HCT116 (cell line): ENCODE results near the gene HSCB. TPM values are rescaled to one million over a fixed set of nuclear protein-coding genes. Genes with fewer than 3 reads are reported as not detected.

Experiments used
- ATAC-seq: fragments of 200-7000 bp; cut with Tn5 transposase; 2 replicates; pipeline ENCODE4 v1.9.1; 2020; ENCODE audit warnings: mild to moderate bottlenecking, moderate library complexity
- BruUV-seq: library from RNA; stranded (reverse); fragments of 400-500 nt; replicated peaks from 2 replicates; lab custom pipeline; 2021; lab: Mats Ljungman, UMichigan
- CTCF ChIA-PET: fragments of 300-600 bp; sonication (Branson Sonifier 250); formaldehyde crosslinking; loops from one replicate; lab custom pipeline; 2021; ENCODE audit warnings: antibody characterized with exemption; lab: Charles Lee
- POLR2A ChIA-PET: fragments of 300-600, 350-600 bp; sonication (Branson Sonifier 250); formaldehyde crosslinking; loops from one replicate; lab custom pipeline; 2021; ENCODE audit warnings: antibody characterized with exemption; lab: Charles Lee
- RAD21 ChIA-PET, 2 experiments: fragments of 300-600 bp; sonication (Branson Sonifier 250); formaldehyde crosslinking; loops; one replicate each; lab custom pipeline; 2023; ENCODE audit warnings: low total read pairs in 2 of 2; ENCODE audit not compliant: uncharacterized antibody in 2 of 2, unreplicated experiment in 2 of 2, low non-redundant PET in 1 of 2; lab: Charles Lee
- DNase-seq: peaks from one replicate; pipeline ENCODE4 v3.0.0-alpha.2; 2010; ENCODE audit warnings: low read depth, low spot score
- H2AFZ ChIP-seq: fragments of 200-600 bp; shearing (Covaris generic), sonication (generic); 2 replicates; pipeline ENCODE4 v1.6.1; 2017; ENCODE audit warnings: low read depth, mixed run types, mixed read lengths, antibody characterized with exemption, low read length; ENCODE audit not compliant: poor library complexity, severe bottlenecking
- H3K27ac ChIP-seq: 2 replicates; pipeline ENCODE4 v1.5.1; 2012; ENCODE audit warnings: low read depth, low read length
- H3K27me3 ChIP-seq: fragments of 200-600 bp; sonication (generic); 2 replicates; pipeline ENCODE4 v1.6.1; 2016; ENCODE audit warnings: mixed run types, low read length, mixed read lengths; ENCODE audit not compliant: insufficient read depth
- H3K36me3 ChIP-seq, 2 experiments: fragments of 200-500 bp in 1 of 2; fragments of 200-600 bp in 1 of 2; sonication (Bioruptor generic) in 1 of 2; sonication (generic) in 1 of 2; 2 replicates each; pipeline versions ENCODE4 v1.5.1 to v1.6.1; 2014 to 2016; ENCODE audit warnings: low read length in 2 of 2, inconsistent platforms in 1 of 2, mixed read lengths in 1 of 2, mixed run types in 1 of 2; ENCODE audit not compliant: insufficient read depth in 2 of 2, control insufficient read depth in 1 of 2
- H3K4me1 ChIP-seq, 2 experiments: fragments of 200-600 bp in 1 of 2; sonication (generic) in 1 of 2; 2 replicates each; pipeline versions ENCODE4 v1.5.1 to v1.6.1; 2012 to 2017; ENCODE audit warnings: low read length in 2 of 2, inconsistent platforms in 1 of 2, mild to moderate bottlenecking in 1 of 2, mixed read lengths in 1 of 2, mixed run types in 1 of 2, moderate library complexity in 1 of 2; ENCODE audit not compliant: insufficient read depth in 2 of 2, control insufficient read depth in 1 of 2
- H3K4me2 ChIP-seq: fragments of 200-600 bp; sonication (generic); 2 replicates; pipeline ENCODE4 v1.6.1; 2017; ENCODE audit warnings: mixed run types, low read length, mixed read lengths
- H3K4me3 ChIP-seq, 2 experiments: fragments of 200-600 bp in 1 of 2; sonication (generic) in 1 of 2; replicated peaks in 1 of 2; 2 replicates each; pipeline ENCODE4 v1.5.1; 2011 to 2016; ENCODE audit warnings: low read length in 2 of 2, control low read depth in 1 of 2, low read depth in 1 of 2, mild to moderate bottlenecking in 1 of 2, mixed read lengths in 1 of 2, mixed run types in 1 of 2
- H3K79me2 ChIP-seq: fragments of 200-600 bp; sonication (generic); 2 replicates; pipeline ENCODE4 v1.6.1; 2017; ENCODE audit warnings: mild to moderate bottlenecking, mixed run types, low read length, moderate library complexity, mixed read lengths; ENCODE audit not compliant: insufficient read depth
- H3K9ac ChIP-seq: fragments of 200-600 bp; sonication (generic); 2 replicates; pipeline ENCODE4 v1.6.1; 2016; ENCODE audit warnings: low read length, mixed read lengths
- H3K9me2 ChIP-seq: fragments of 200-600 bp; sonication (generic), shearing (Covaris generic); 2 replicates; pipeline ENCODE4 v1.6.1; 2017; ENCODE audit warnings: mixed run types, mild to moderate bottlenecking, moderate library complexity; ENCODE audit not compliant: insufficient read depth
- H3K9me3 ChIP-seq, 2 experiments: fragments of 200-500 bp in 1 of 2; fragments of 200-600 bp in 1 of 2; sonication (Bioruptor generic) in 1 of 2; sonication (generic) in 1 of 2; 2 replicates each; pipeline ENCODE4 v1.6.1; 2014 to 2017; ENCODE audit warnings: low read length in 2 of 2, mixed read lengths in 2 of 2, inconsistent platforms in 1 of 2, low read depth in 1 of 2, mild to moderate bottlenecking in 1 of 2, mixed run types in 1 of 2, moderate library complexity in 1 of 2; ENCODE audit not compliant: control insufficient read depth in 1 of 2, insufficient read depth in 1 of 2
- H4K20me1 ChIP-seq: fragments of 200-600 bp; sonication (generic), shearing (Covaris generic); 2 replicates; pipeline ENCODE4 v1.6.1; 2017; ENCODE audit warnings: mixed run types, mild to moderate bottlenecking, moderate library complexity; ENCODE audit not compliant: insufficient read depth
- ATF3 ChIP-seq: IDR thresholded peaks from 2 replicates; pipeline ENCODE4 v1.6.1; 2012
- CTCF ChIP-seq, 3 experiments: fragments of 200-600 bp in 1 of 3; sonication (generic) in 1 of 3; IDR thresholded peaks in 2 of 3; conservative IDR thresholded peaks in 1 of 3; 2 replicates each; pipeline ENCODE4 v1.5.1; 2012 to 2017; ENCODE audit warnings: low read depth in 2 of 3, low read length in 2 of 3, antibody characterized with exemption in 1 of 3, borderline replicate concordance in 1 of 3, control low read depth in 1 of 3, mild to moderate bottlenecking in 1 of 3, mixed read lengths in 1 of 3, mixed run types in 1 of 3, moderate library complexity in 1 of 3; ENCODE audit not compliant: insufficient read depth in 1 of 3
- EZH2 ChIP-seq: fragments of 200-600 bp; sonication (generic); IDR thresholded peaks from 2 replicates; pipeline ENCODE4 v1.6.1; 2017; ENCODE audit warnings: antibody characterized with exemption, mixed run types
- EZH2phosphoT487 ChIP-seq: fragments of 200-600 bp; IDR thresholded peaks from 2 replicates; pipeline ENCODE4 v1.6.1; 2018; ENCODE audit warnings: antibody characterized with exemption, borderline replicate concordance
- FOSL1 ChIP-seq: IDR thresholded peaks from 2 replicates; pipeline ENCODE4 v1.6.1; 2012; ENCODE audit warnings: low read depth
- JUND ChIP-seq: IDR thresholded peaks from 2 replicates; pipeline ENCODE4 v1.6.1; 2012
- MAX ChIP-seq: IDR thresholded peaks from 2 replicates; pipeline ENCODE4 v1.6.1; 2012
- POLR2A ChIP-seq: IDR thresholded peaks from 2 replicates; pipeline ENCODE4 v1.7.0; 2011; ENCODE audit warnings: borderline replicate concordance; ENCODE audit not compliant: insufficient read depth, insufficient read length; ENCODE audit errors: extremely low read depth
- RAD21 ChIP-seq: IDR thresholded peaks from 2 replicates; pipeline ENCODE4 v1.6.1; 2012; ENCODE audit warnings: low read depth, mild to moderate bottlenecking
- REST ChIP-seq: IDR thresholded peaks from 2 replicates; pipeline ENCODE4 v1.6.1; 2012; ENCODE audit warnings: low read depth
- SIN3A ChIP-seq: IDR thresholded peaks from 2 replicates; pipeline ENCODE4 v1.6.1; 2012; ENCODE audit warnings: low read depth
- TCF7L2 ChIP-seq: IDR thresholded peaks from 2 replicates; pipeline ENCODE4 v1.7.0; 2011; ENCODE audit warnings: borderline replicate concordance, inconsistent platforms; ENCODE audit not compliant: insufficient read depth, insufficient read length; ENCODE audit errors: extremely low read depth
- ZFX ChIP-seq: fragments of 450-650 bp; IDR thresholded peaks from 2 replicates; pipeline ENCODE4 v1.6.1; 2017
- intact Hi-C: fragments of 100-400 bp; cut with micrococcal nuclease; formaldehyde crosslinking; loops from 2 replicates; pipeline ENCODE4 v1.10.0; 2022
- total RNA-seq: library from RNA; stranded (reverse); gene quantifications from one replicate; pipeline ENCODE4 v1.2.1, GENCODE V29; 2021; ENCODE audit not compliant: unreplicated experiment

The HSCB gene
- total RNA-seq, 1 experiment from 2014 or later = 14.5 TPM

- no peaks in the 10 kb centered on the region for H3K27me3 ChIP-seq
- no TSS peak for BruUV-seq
- no peaks in the 10 kb centered on the region for H4K20me1 ChIP-seq
- peaks cover 29% of the 10 kb centered on the region for H3K79me2 ChIP-seq
- POLR2A ChIA-PET = no interaction called here
- TF ChIP-seq SIN3A (no peak), POLR2A (no peak), RAD21 (no peak), FOSL1 (no peak), MAX (no peak), EZH2phosphoT487 (no peak), ATF3 (no peak), JUND (no peak)
- TF ChIP-seq, all 23 proteins: peak for 0
- ChIA-PET RAD21 (no interaction called here), CTCF (no interaction called here)
- no peaks in the 10 kb centered on the region for H3K9me2 ChIP-seq
- H3K27ac ChIP-seq = no peak overlapping the region
- H3K4me1 ChIP-seq = no peaks in the 10 kb centered on the region
- no peak overlapping the region for H3K9ac ChIP-seq
- no peak overlapping the region for H3K4me2 ChIP-seq
- H3K4me3 ChIP-seq = no peak overlapping the region
- DNase-seq (no peak), ATAC-seq (no peak)
- H2AFZ ChIP-seq = no peak overlapping the region
- peaks cover 15 to 24% of the 10 kb centered on the region in 2 experiments; a peak in 3 of 4 replicates for H3K36me3 ChIP-seq
- no peaks in the 10 kb centered on the region for H3K9me3 ChIP-seq
- intact Hi-C loops = no loop called here
Measured at GRCh38 chr22:28728621-28729313, 13.1 kb upstream of the HSCB start.

GRCh38 chr22:28730179-28730578 lies 11.7 kb upstream of the HSCB start:
- no peak overlapping the region for H3K4me2 ChIP-seq
- ATAC-seq (no peak), DNase-seq (no peak)
- H3K36me3 ChIP-seq = peaks cover 12 to 26% of the 10 kb centered on the region in 2 experiments; a peak in 3 of 4 replicates
- no peaks in the 10 kb centered on the region for H4K20me1 ChIP-seq
- BruUV-seq = no TSS peak
- H3K4me3 ChIP-seq = no peak overlapping the region
- POLR2A ChIA-PET = no interaction called here
- intact Hi-C loops = no loop called here
- RAD21 ChIA-PET = no interaction called here
- H3K27me3 ChIP-seq = no peaks in the 10 kb centered on the region
- H3K9ac ChIP-seq = no peak overlapping the region
- H3K27ac ChIP-seq = no peak overlapping the region
- H3K79me2 ChIP-seq = peaks cover 39% of the 10 kb centered on the region
- CTCF ChIA-PET = no interaction called here
- no peak overlapping the region for H2AFZ ChIP-seq
- no peaks in the 10 kb centered on the region for H3K4me1 ChIP-seq
- H3K9me2 ChIP-seq = no peaks in the 10 kb centered on the region
- no peaks in the 10 kb centered on the region for H3K9me3 ChIP-seq
- TF ChIP-seq EZH2 (no peak), ATF3 (no peak), JUND (no peak), ZFX (no peak), CTCF (IDR thresholded peaks at IDR 0.05 in 2 of 3, conservative IDR thresholded peaks at IDR 0.05 in 1 of 3; ENCODE audit: borderline replicate concordance in 1 of 3, insufficient read depth in 1 of 3, low read depth in 2 of 3, low read length in 2 of 3) (no peak), TCF7L2 (no peak), REST (no peak)
